GM12875 (cell line): ENCODE data around the gene POU5F2.

Experiments
- H3K4me3 ChIP-seq: one replicate; pipeline ENCODE4 v1.5.1; 2011; ENCODE audit warnings: low read depth, low read length, control low read depth
- TF ChIP-seq, protein P1 (sequence below): IDR thresholded peaks from 2 replicates; pipeline ENCODE4 v1.5.1; 2011; ENCODE audit warnings: low read depth, mild to moderate bottlenecking, control low read depth, inconsistent platforms, low read length, moderate library complexity, borderline replicate concordance; ENCODE audit not compliant: insufficient read depth

POU5F2 gene

GRCh38 chr5:93721071-93721470, 20.3 kb downstream of the POU5F2 start:
- TF ChIP-seq, protein P1, sequence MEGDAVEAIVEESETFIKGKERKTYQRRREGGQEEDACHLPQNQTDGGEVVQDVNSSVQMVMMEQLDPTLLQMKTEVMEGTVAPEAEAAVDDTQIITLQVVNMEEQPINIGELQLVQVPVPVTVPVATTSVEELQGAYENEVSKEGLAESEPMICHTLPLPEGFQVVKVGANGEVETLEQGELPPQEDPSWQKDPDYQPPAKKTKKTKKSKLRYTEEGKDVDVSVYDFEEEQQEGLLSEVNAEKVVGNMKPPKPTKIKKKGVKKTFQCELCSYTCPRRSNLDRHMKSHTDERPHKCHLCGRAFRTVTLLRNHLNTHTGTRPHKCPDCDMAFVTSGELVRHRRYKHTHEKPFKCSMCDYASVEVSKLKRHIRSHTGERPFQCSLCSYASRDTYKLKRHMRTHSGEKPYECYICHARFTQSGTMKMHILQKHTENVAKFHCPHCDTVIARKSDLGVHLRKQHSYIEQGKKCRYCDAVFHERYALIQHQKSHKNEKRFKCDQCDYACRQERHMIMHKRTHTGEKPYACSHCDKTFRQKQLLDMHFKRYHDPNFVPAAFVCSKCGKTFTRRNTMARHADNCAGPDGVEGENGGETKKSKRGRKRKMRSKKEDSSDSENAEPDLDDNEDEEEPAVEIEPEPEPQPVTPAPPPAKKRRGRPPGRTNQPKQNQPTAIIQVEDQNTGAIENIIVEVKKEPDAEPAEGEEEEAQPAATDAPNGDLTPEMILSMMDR: no peak
- no peak overlapping the region for H3K4me3 ChIP-seq

GRCh38 chr5:93717162-93717561, 24.2 kb downstream of the POU5F2 start:
- TF ChIP-seq, protein P1: no peak
- H3K4me3 ChIP-seq: no peak overlapping the region

DNA sequence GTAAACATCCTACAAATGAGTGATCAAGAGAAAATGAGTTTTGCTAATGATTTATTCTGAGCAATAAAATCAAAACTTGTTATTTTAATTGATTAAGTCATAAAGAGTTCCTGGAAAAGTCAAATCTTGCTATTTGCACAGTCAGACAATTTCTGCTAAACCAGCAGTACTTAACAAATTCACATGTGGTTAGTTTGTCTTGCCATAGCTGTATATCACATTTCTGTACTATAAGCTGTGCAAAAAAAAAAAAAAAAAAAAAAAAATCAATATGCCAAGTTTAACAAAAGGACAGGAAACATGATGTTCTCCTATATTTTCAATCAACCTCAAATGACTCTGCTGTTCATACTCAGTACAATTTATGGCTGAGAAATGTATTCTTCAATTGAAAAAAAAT, 24.9 kb downstream of the POU5F2 start:
- TF ChIP-seq, protein P1: no peak
- H3K4me3 ChIP-seq: no peak overlapping the region

- TF ChIP-seq, protein P1: no peak
- no peak overlapping the region for H3K4me3 ChIP-seq
Measured at GRCh38 chr5:93715761-93716160, 25.6 kb downstream of the POU5F2 start.

DNA sequence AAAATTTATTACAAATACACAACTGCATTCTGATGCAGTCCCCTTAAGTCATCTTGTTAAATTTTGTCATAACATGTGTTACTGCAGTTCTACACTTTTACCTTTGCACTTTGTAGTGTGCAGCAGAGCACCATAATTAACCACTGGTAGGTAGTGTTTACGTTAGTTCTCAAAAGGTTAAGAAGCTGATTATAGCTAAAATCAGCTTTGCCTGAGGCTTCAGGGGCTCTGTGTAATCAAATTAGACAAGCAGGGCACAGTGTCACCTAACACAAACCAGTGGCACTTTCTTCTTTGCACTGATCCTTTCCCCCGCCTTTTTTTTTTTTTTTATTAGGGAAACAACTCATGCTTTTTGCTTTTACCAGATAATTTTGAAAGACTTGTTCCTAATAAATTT, 26.1 kb downstream of the POU5F2 start:
- H3K4me3 ChIP-seq: no peak overlapping the region
- TF ChIP-seq, protein P1: no peak

DNA sequence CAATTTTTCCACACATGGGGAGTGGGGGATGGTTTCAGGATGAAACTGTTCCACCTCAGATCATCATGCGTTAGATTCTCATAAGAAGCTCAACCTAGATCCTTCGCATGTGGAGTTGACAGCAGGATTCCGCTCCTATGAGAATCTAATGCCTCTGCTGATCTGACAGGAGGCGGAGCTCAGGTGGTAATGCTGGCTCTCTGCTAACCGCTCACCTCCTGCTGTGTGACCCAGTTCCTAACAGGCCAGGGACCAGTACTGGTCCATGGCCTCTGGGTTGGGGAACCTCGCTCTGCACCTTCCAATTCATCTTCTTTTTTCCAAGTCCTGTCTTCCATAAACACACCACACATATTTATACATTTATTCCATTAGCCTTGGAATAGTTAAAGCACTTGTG, 33.0 kb downstream of the POU5F2 start:
- H3K4me3 ChIP-seq: no peak overlapping the region
- TF ChIP-seq, protein P1: no peak

GRCh38 chr5:93705896-93706295, 35.5 kb downstream of the POU5F2 start:
- TF ChIP-seq, protein P1: no peak

More at GRCh38 chr5:93705896-93706295, 35.5 kb downstream of the POU5F2 start:
- H3K4me3 ChIP-seq: no peak overlapping the region
